Nucleus accumbens (tissue), 56 donors: Measurements from ENCODE around the gene CASP10.

Experiments used
- DNase-seq, 56 donors: peaks; one replicate each; lab custom pipeline; 2025; lab: John Stamatoyannopoulos, UW

Gene CASP10

GRCh38 chr2:201195331-201195730 is 12.4 kb downstream of the CASP10 start:
- DNase-seq = no peak

DNA sequence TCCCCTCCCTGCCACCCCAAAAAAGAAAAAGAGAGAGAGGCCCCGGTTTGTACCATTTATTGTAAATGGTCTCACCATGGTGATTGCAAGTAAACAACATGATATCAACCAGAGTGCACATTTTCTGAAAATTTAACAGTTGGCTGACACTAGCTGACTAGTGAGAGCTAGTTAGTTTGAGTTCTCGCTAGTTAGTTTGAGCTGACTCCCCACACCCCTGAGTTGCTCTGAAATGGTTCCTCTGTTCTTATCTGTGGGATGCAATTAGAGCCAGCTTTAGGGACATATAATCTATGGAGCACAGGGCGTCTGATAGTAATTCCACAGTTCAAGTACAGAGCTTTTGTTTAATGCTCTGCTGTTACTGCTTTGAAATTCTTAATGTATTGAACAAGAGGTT is 13.1 kb downstream of the CASP10 start:
- DNase-seq = no peak

- DNase-seq = no peak
Measured at GRCh38 chr2:201196803-201197202, 13.9 kb downstream of the CASP10 start.

DNA sequence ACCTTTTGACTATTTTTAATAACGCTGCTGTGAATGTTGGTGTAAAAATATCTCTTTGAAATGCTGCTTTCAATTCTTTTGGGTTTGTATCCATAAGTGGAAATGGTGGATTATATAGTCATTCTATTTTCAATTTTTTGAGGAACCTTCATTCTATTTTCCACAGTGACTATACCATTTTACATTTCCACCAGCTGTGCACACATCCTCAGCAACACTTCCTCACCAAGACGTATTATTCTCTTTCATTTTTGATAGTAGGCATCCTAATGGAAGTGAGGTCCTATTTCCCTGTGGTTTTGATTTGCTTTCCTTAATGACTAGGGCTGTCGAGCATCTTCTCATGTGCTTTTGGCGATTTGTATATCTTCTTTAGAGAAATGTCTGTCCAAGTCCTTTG is 14.8 kb downstream of the CASP10 start:
- no peak for DNase-seq

DNA sequence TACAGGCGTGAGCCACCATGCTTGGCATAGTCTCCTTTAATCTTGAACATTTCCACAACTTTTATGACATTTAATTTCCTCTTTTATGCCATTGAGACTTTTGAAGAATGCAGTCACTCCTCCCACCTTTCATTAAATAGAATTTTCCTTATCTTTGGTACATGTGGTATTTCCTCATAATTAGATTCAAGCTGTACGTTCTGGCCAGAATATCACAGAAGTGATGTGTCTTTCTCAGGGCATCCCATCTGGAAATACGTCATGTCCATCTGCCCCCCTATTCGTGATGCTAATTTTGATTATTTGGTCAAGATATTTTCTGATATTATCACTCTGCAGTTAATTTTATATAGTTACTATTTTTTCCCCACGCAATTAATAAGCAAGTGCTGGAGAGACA is 16.9 kb downstream of the CASP10 start:
- no peak for DNase-seq

GRCh38 chr2:201200345-201200744 is 17.4 kb downstream of the CASP10 start:
- DNase-seq = no peak

GRCh38 chr2:201201371-201201770 is 18.4 kb downstream of the CASP10 start:
- DNase-seq = no peak

DNA sequence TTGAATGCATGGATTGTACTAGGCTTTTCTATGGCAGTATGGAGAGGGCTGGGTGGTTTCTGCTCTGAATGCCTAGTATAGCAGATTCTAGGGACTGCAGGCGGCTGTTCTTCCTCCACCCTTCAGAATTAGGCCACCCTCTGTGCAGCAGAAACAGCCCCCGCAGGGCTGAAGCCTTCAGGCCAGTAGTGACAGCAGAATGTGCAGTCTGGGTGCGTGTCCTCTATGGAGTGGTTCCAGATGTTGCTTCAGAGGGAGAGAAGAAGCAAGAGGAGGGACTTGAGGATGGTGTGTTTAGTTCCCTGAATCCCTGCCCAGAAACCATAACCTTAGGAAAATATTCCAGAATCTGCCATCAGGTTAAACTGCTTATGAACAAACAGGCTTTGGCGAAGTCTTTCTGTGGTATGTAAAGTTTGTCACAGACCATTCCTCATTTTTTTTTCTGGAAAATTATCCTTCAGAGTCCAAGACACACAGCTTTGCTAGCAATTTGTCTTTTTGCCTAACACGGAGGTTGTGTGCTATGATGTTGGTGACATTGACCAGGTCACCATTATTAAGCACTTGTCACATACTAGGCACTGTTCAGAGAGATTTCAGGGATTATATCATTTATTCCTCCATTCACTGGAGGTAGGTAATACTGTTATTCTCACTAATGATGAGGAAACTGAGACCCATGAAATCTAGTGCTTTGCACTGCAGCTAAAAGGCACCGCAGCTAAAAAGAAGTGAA is 21.1 kb downstream of the CASP10 start:
- DNase-seq = no peak

GRCh38 chr2:201204655-201205514 is 21.9 kb downstream of the CASP10 start:
- no peak for DNase-seq

DNA sequence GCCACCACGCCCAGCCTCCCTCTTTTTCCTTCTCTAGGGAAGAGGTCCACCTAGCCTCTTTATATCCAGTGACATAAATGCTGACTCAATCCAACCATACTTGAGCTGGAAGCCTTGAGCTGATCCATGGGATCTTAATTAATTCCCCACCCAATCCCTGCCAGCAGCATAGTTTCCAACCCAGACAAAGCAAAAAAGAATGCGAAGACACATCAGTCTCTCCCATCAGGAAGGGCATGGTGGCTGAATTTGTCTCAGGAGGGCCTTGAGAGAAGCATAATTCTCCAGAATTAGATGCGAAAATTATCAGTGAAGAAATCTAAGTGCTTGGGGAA is 22.5 kb downstream of the CASP10 start:
- DNase-seq = no peak

GRCh38 chr2:201208563-201209252 is 25.8 kb downstream of the CASP10 start:
- peak in 8 of 56 donors; percentile 1 to 30 (median 2) for DNase-seq

DNA sequence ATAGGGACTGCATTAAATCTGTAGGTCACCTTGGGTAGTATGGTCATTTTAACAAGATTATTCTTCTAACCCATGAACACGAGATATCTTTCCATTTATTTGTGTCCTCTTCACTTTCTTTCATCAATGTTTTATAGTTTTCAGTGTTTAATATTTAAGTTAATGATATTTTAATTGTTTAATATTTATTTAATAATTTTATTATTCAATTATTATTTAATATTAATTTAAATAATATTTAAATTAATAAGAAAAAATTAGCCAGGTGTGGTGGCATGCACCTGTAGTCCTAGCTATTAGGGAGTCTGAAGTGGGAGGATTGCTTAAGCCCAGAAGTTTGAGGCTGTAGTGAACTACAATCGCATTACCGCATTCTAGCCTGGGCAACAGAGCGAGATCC is 33.0 kb downstream of the CASP10 start:
- no peak for DNase-seq

- DNase-seq = no peak
Measured at GRCh38 chr2:201216918-201217317, 34.0 kb downstream of the CASP10 start.

DNA sequence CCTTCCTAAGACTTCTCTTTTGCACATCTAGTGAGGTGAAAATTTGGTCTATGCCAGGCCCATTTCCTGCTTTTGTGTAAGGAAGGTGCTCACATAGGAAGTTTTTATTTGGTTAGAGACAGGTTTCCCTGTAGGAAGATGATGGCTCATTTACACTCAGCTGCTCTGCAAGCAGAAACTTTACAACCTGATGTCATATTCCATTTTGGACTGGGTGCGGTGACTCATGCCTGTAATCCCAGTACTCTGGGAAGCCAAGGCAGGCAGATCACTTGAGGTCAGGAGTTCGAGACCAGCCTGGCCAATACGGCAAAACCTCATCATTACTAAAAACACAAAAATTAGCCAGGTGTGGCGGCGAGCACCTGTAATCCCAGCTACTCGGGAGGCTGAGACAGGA is 35.8 kb downstream of the CASP10 start:
- no peak for DNase-seq

DNA sequence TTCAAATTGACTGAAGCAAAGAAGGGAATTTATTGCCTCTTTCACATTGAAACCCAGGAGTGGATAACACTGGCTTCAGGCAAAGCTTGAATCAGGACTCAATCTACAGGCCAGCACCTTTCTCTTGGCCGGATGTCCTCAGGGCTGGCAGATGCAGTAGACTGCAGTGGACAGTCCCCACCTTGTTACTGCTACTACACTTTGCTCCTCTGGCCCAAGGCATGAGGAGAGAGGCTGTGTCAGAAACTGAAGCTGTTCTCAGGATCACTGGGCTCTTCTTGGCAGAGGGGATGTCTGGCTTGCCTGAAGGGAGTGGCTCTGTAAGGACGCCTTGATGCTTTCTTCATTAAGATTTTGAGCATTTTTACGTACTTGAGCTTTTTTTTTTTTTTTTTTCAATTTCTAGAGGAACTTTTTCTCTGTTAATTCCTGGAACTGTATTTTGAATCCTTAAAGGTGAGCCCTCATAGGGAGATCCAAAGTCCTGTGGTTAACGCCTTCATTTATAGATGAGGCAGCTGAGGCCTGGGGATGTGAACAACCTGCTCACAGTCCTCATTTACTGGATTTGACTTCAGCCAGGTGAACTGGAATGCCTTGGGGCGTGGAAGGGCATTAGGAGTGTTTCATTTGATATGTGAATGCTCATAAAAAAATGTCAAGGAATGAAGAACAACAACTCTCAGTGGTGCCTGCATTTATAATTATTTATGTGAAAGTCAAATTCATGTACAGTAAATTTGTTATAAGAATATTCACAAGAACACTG is 36.6 kb downstream of the CASP10 start:
- no peak for DNase-seq

DNA sequence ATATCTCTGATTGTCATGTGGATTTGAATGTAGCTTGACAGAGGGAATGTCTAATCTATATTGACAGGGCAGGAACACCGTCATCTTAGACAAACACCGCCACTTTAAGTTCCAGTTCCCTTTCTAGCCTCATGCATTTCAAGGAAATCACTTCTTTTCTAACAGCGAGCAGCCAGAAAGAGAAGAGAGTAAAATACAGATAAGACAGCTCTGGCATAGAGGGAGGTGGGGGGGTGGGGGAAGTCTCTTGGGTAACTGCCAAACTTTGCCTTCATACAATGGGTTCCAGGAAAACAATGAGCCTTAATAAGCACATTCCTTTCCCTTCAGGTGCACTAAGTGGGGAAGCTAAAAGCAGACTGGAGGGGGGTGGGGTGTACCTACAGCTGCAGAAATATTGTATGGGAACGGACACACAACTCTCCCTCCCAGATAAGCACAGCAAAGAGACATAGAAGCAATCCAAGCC is 37.2 kb downstream of the CASP10 start:
- DNase-seq = peak in 9 of 56 donors; percentile 2 to 40 (median 17)

DNA sequence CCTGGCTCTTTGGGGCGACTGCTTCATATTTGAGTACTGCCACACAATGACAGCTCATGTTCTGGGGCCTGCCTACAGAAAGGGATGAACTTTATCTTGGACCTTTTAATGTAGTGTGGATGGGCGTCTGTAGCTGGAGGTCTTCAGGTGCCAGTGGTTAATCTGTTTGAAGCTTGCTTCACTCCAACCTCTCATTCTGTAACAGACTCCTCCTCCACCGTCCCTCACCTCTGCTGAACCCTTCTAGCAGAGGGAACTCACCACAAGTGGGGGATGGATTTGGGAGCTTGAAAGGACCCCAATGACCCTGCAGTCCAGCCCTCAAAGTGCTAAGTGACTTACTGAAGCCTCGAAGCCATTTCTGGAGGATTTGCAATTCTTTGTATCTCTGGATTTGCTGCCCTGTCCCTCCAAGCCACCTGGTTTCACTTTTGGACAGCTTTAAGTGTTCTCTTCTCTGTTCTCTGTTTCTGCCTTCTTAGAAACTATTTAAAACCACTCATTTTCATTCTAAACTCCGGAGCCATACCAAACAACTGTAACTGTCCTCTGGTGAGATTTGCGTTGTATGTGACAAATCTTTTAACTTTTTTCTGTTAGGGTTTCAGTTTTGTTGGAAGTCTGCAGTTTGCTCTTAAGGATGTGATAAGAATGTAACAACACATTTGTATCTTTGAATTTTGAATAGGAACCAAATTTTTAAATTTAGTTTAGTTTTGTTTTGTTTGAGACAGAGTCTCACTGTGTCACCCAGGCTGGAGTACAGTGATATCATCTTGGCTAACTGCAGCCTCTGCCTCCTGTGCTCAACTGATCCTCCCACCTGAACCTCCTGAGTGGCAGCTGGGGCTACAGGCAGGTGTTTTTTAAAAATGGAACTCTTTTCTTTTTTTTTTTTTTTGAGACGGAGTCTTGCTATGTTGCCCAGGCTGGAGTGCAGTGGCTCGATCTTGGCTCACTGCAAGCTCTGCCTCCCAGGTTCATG is 40.4 kb downstream of the CASP10 start:
- DNase-seq = no peak

GRCh38 chr2:201228271-201228911 is 45.5 kb downstream of the CASP10 start:
- DNase-seq = no peak

DNA sequence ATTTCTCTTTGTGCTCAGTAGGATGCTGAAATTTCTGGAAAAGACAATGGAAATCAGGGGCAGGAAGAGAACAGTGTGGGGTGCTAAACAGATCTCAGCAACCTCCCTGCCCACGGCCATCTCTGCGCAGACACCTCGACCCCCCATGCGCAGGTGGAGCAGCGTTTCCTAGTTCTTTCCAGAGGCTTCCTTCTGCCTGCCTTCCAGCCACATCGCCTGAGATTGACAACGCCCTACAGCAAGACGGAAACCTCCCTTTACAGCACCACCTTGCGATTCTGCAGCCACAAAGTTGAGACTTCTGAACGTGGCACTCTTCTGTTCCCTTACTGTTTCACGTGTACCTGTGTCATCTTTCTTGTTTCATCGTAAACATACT is 46.0 kb downstream of the CASP10 start:
- DNase-seq = no peak
